H1 (cell line): ENCODE data around the gene CNGA4. TPM values are rescaled to one million over a fixed set of nuclear protein-coding genes. Genes with fewer than 3 reads are reported as not detected.

Experiments used
- CTCF ChIA-PET: fragments of 300-600 bp; sonication (Branson Sonifier 250); formaldehyde crosslinking; loops from one replicate; lab custom pipeline; 2021; ENCODE audit not compliant: partially characterized antibody; lab: Charles Lee
- POLR2A ChIA-PET: fragments of 300-600 bp; sonication (Branson Sonifier 250); formaldehyde crosslinking; loops from one replicate; lab custom pipeline; 2021; ENCODE audit warnings: inconsistent platforms; ENCODE audit not compliant: partially characterized antibody; lab: Charles Lee
- DNase-seq, 2 experiments: peaks; one replicate each; pipeline versions ENCODE4 v3.0.0 to v3.0.0-alpha.2; 2010 to 2022; ENCODE audit warnings: low spot score in 2 of 2, low read depth in 1 of 2, mixed read lengths in 1 of 2
- FAIRE-seq: peaks from 2 replicates; lab custom pipeline; 2011; peaks lifted over from hg19 to GRCh38; lab: Jason Lieb, UNC
- H2AFZ ChIP-seq: 2 replicates; pipeline ENCODE4 v1.8.1; 2012; ENCODE audit warnings: low read length, inconsistent platforms
- H2AK5ac ChIP-seq: 2 replicates; pipeline ENCODE4 v1.6.1; 2013; ENCODE audit warnings: low read depth, low read length
- H2BK120ac ChIP-seq: replicated peaks from 2 replicates; pipeline ENCODE3; 2013; ENCODE audit warnings: low read depth, low read length, inconsistent platforms
- H2BK12ac ChIP-seq: 2 replicates; pipeline ENCODE4 v1.6.1; 2013; ENCODE audit warnings: low read depth, low read length
- H2BK15ac ChIP-seq: 2 replicates; pipeline ENCODE4 v1.6.1; 2013; ENCODE audit warnings: low read length
- H2BK20ac ChIP-seq: 2 replicates; pipeline ENCODE4 v1.6.1; 2013; ENCODE audit warnings: low read length
- H2BK5ac ChIP-seq: 2 replicates; pipeline ENCODE4 v1.6.1; 2013; ENCODE audit warnings: low read depth, low read length
- H3K14ac ChIP-seq: 2 replicates; pipeline ENCODE4 v1.6.1; 2013; ENCODE audit warnings: inconsistent platforms; ENCODE audit not compliant: insufficient read length
- H3K18ac ChIP-seq: 2 replicates; pipeline ENCODE4 v1.6.1; 2013; ENCODE audit warnings: low read length; ENCODE audit errors: extremely low read depth
- H3K23ac ChIP-seq: 2 replicates; pipeline ENCODE4 v1.6.1; 2013; ENCODE audit warnings: inconsistent platforms; ENCODE audit not compliant: insufficient read length
- H3K23me2 ChIP-seq: 2 replicates; pipeline ENCODE4 v1.6.1; 2013; ENCODE audit warnings: low read depth, low read length
- H3K27ac ChIP-seq: 2 replicates; pipeline ENCODE4 v1.6.1; 2011; ENCODE audit warnings: low read depth, low read length, inconsistent platforms
- H3K27me3 ChIP-seq, 4 experiments: replicated peaks in 1 of 4; 1 replicate in 1 of 4; 2 replicates in 3 of 4; pipeline versions ENCODE4 v1.6.1 to v1.8.1; 2011 to 2013; ENCODE audit warnings: low read length in 3 of 4, mild to moderate bottlenecking in 3 of 4, inconsistent platforms in 2 of 4, mixed read lengths in 2 of 4, moderate library complexity in 1 of 4; ENCODE audit not compliant: control insufficient read depth in 3 of 4, insufficient read depth in 3 of 4; ENCODE audit errors: extremely low read depth in 1 of 4
- H3K36me3 ChIP-seq, 4 experiments: 2 replicates each; pipeline versions ENCODE4 v1.6.1 to v1.8.1; 2011 to 2013; ENCODE audit warnings: mild to moderate bottlenecking in 4 of 4, low read length in 3 of 4, moderate library complexity in 2 of 4, control low read depth in 1 of 4, inconsistent platforms in 1 of 4; ENCODE audit not compliant: insufficient read depth in 4 of 4, control insufficient read depth in 2 of 4
- H3K4ac ChIP-seq: replicated peaks from 2 replicates; pipeline ENCODE3; 2013; ENCODE audit warnings: low read length, low read depth, mixed read lengths, inconsistent platforms; ENCODE audit not compliant: insufficient read length
- H3K4me1 ChIP-seq, 4 experiments: replicated peaks in 1 of 4; 1 replicate in 1 of 4; 2 replicates in 3 of 4; pipeline versions ENCODE4 v1.6.1 to v1.8.1; 2011 to 2013; ENCODE audit warnings: low read length in 3 of 4, inconsistent platforms in 2 of 4, mixed read lengths in 1 of 4; ENCODE audit not compliant: insufficient read depth in 4 of 4, control insufficient read depth in 3 of 4
- H3K4me2 ChIP-seq, 2 experiments: 2 replicates each; pipeline versions ENCODE4 v1.6.1 to v1.8.1; 2011 to 2013; ENCODE audit warnings: low read depth in 2 of 2, low read length in 2 of 2, control low read depth in 1 of 2, inconsistent platforms in 1 of 2, mild to moderate bottlenecking in 1 of 2; ENCODE audit not compliant: insufficient read depth in 1 of 2
- H3K4me3 ChIP-seq, 4 experiments: fragments of 200-600, 300-600 bp in 1 of 4; sonication (generic), shearing (Covaris generic), sonication (Bioruptor Twin) in 1 of 4; 2 replicates each; pipeline versions ENCODE4 v1.5.1 to v1.8.1; 2011 to 2016; ENCODE audit warnings: low read length in 4 of 4, low read depth in 3 of 4, control low read depth in 2 of 4, inconsistent platforms in 2 of 4, mild to moderate bottlenecking in 2 of 4, mixed read lengths in 1 of 4, moderate library complexity in 1 of 4; ENCODE audit not compliant: insufficient read depth in 2 of 4; ENCODE audit errors: extremely low read depth in 1 of 4
- H3K56ac ChIP-seq: replicated peaks from 2 replicates; pipeline ENCODE3; 2013; ENCODE audit warnings: low read depth, mild to moderate bottlenecking, mixed read lengths, low read length, inconsistent platforms; ENCODE audit not compliant: insufficient read length
- H3K79me1 ChIP-seq: 2 replicates; pipeline ENCODE4 v1.6.1; 2013; ENCODE audit warnings: low read depth, low read length, control low read depth
- H3K79me2 ChIP-seq, 2 experiments: 2 replicates each; pipeline versions ENCODE4 v1.6.1 to v1.8.1; 2012 to 2013; ENCODE audit warnings: low read length in 2 of 2, mild to moderate bottlenecking in 2 of 2, inconsistent platforms in 1 of 2; ENCODE audit not compliant: insufficient read depth in 2 of 2, control insufficient read depth in 1 of 2
- H3K9ac ChIP-seq, 4 experiments: replicated peaks in 1 of 4; 1 replicate in 1 of 4; 2 replicates in 3 of 4; pipeline versions ENCODE4 v1.6.1 to v1.8.1; 2011 to 2013; ENCODE audit warnings: low read depth in 3 of 4, low read length in 3 of 4, control low read depth in 2 of 4, mild to moderate bottlenecking in 2 of 4, moderate library complexity in 2 of 4, inconsistent platforms in 1 of 4; ENCODE audit errors: extremely low read depth in 1 of 4
- H3K9me3 ChIP-seq, 2 experiments: 2 replicates each; pipeline versions ENCODE4 v1.6.1 to v1.8.1; 2012 to 2013; ENCODE audit warnings: mild to moderate bottlenecking in 2 of 2, moderate library complexity in 2 of 2, control low read depth in 1 of 2, inconsistent platforms in 1 of 2, low read depth in 1 of 2, low read length in 1 of 2, mixed read lengths in 1 of 2; ENCODE audit not compliant: insufficient read depth in 2 of 2
- H4K20me1 ChIP-seq, 2 experiments: replicated peaks in 1 of 2; 2 replicates each; pipeline versions ENCODE3 to v1.8.1; 2011 to 2013; ENCODE audit warnings: inconsistent platforms in 2 of 2, low read length in 2 of 2, mild to moderate bottlenecking in 1 of 2; ENCODE audit not compliant: insufficient read depth in 2 of 2, control insufficient read depth in 1 of 2
- H4K5ac ChIP-seq: 2 replicates; pipeline ENCODE4 v1.6.1; 2013; ENCODE audit warnings: low read length, low read depth, mixed read lengths, inconsistent platforms; ENCODE audit not compliant: insufficient read length
- H4K8ac ChIP-seq: 2 replicates; pipeline ENCODE4 v1.8.0; 2013; ENCODE audit warnings: mild to moderate bottlenecking, moderate library complexity, low read length, inconsistent platforms; ENCODE audit not compliant: insufficient read depth; ENCODE audit errors: extremely low read depth
- H4K91ac ChIP-seq: replicated peaks from 2 replicates; pipeline ENCODE3; 2013; ENCODE audit warnings: low read length, mixed read lengths, inconsistent platforms; ENCODE audit not compliant: insufficient read length
- BACH1 ChIP-seq: IDR thresholded peaks from 2 replicates; pipeline ENCODE4 v1.6.1; 2012; ENCODE audit warnings: low read length, improper control_type of control experiment
- CBX5 ChIP-seq: fragments of 300-800, 300-1000 bp; sonication (generic); IDR thresholded peaks from 2 replicates; pipeline ENCODE4 v1.7.1; 2016; ENCODE audit warnings: antibody characterized with exemption, low read length, low read depth
- CBX8 ChIP-seq: fragments of 300-800, 300-1000 bp; sonication (generic); IDR thresholded peaks from 2 replicates; pipeline ENCODE4 v1.7.1; 2016; ENCODE audit warnings: low read depth, low read length, borderline replicate concordance
- CEBPB ChIP-seq: IDR thresholded peaks from 2 replicates; pipeline ENCODE4 v1.6.1; 2012; ENCODE audit warnings: low read depth, low read length
- CTCF ChIP-seq, 3 experiments: IDR thresholded peaks; 1 replicate in 2 of 3; 2 replicates in 1 of 3; pipeline versions ENCODE4 v1.5.1 to v1.6.1; 2011; ENCODE audit warnings: low read length in 3 of 3, mild to moderate bottlenecking in 3 of 3, inconsistent platforms in 2 of 3, low read depth in 1 of 3, moderate library complexity in 1 of 3; ENCODE audit not compliant: insufficient read depth in 1 of 3; ENCODE audit errors: control extremely low read depth in 1 of 3
- HDAC2 ChIP-seq, 2 experiments: fragments of 300-600 bp in 1 of 2; sonication (generic) in 1 of 2; IDR thresholded peaks; 2 replicates each; pipeline ENCODE4 v1.6.1; 2011 to 2012; ENCODE audit warnings: low read depth in 2 of 2, low read length in 2 of 2, mild to moderate bottlenecking in 2 of 2, moderate library complexity in 2 of 2, borderline replicate concordance in 1 of 2, inconsistent platforms in 1 of 2
- KDM1A ChIP-seq: fragments of 200-600, 300-600 bp; sonication (generic); IDR thresholded peaks from 2 replicates; pipeline ENCODE4 v1.7.1; 2016; ENCODE audit warnings: mild to moderate bottlenecking, low read length, borderline replicate concordance
- SIN3A ChIP-seq, 2 experiments: IDR thresholded peaks in 1 of 2; conservative IDR thresholded peaks in 1 of 2; 2 replicates each; pipeline ENCODE4 v1.6.1; 2011 to 2012; ENCODE audit warnings: low read length in 2 of 2, improper control_type of control experiment in 1 of 2, low read depth in 1 of 2, mild to moderate bottlenecking in 1 of 2
- YY1 ChIP-seq: IDR thresholded peaks from 2 replicates; pipeline ENCODE4 v1.6.1; 2011; ENCODE audit warnings: low read depth, mild to moderate bottlenecking, low read length
- WGBS, 2 experiments: shearing (Covaris generic) in 1 of 2; methylation state at CpG; one replicate each; pipeline versions ENCODE4 v1.1.6 to v1.1.7; 2013 to 2015; ENCODE audit warnings: low lambda C conversion rate in 2 of 2, mixed read lengths in 2 of 2, inconsistent platforms in 1 of 2, low coverage in 1 of 2, missing lambda C conversion rate in 1 of 2; ENCODE audit not compliant: insufficient replicate concordance in 2 of 2, insufficient coverage in 1 of 2, insufficient read length in 1 of 2; ENCODE audit errors: extremely low coverage in 1 of 2, missing lambda C conversion rate in 1 of 2; 5-methylcytosine and 5-hydroxymethylcytosine counted together
- polyA plus RNA-seq, 7 experiments: library from polyadenylated mRNA; depleted of rRNA in 3 of 7; stranded (reverse) in 5 of 7; unstranded in 2 of 7; fragments of >200 nt in 5 of 7; fragments of 200-250 nt in 2 of 7; gene quantifications; 1 replicate in 5 of 7; 2 replicates in 1 of 7; 4 replicates in 1 of 7; pipeline versions ENCODE4 v1.2.1 to v1.2.3, GENCODE V29; 2011 to 2013; ENCODE audit warnings: missing spikeins in 2 of 7, mixed read lengths in 2 of 7
- total RNA-seq: library from RNA; stranded (reverse); fragmentation: NEBNext Ultra II Directional; extraction: Animal tissue kit (Norgen Biotek cat#: 25700); gene quantifications from 2 replicates; pipeline ENCODE4 v1.2.1, GENCODE V29; 2021
- TF ChIP-seq, protein P1 (sequence below): IDR thresholded peaks from 2 replicates; pipeline ENCODE4 v1.6.1; 2012; ENCODE audit warnings: inconsistent platforms

CNGA4 gene
- total and polyA plus RNA-seq, 2 of the 8 experiments (the other 6 are each of a cell fraction or from before 2014, with no cell fraction given), result 0.29 TPM; not detected in 1

GRCh38 chr11:6269994-6270393 is 31.1 kb downstream of the CNGA4 start:
- no peak overlapping the region for H3K18ac ChIP-seq
- 0 out of 2 replicates have a peak overlapping the region, but pooled peaks have one; percentile 63 for H2BK20ac ChIP-seq
- no peak overlapping the region for H2AFZ ChIP-seq
- H4K8ac ChIP-seq, result no peak overlapping the region; the same call in 1 of the 2 replicates
- no peaks in the 10 kb centered on the region for H3K23me2 ChIP-seq
- H3K4me3 ChIP-seq, result no peak overlapping the region
- no peak overlapping the region for H3K14ac ChIP-seq
- H3K4me2 ChIP-seq, result no peak overlapping the region
- WGBS, 2 experiments, result 79% methylated on average over 20 of the region's 24 CpGs; no CpG with 5 or more reads in 1 of the 2 experiments
- H2BK15ac ChIP-seq, result no peak overlapping the region
- ChIA-PET POLR2A (interaction anchor here (1.4 kb wide), 1 partner anchor 10 kb away, joined by 5 read pairs; the partner anchor contains the start of gene CCKBR), CTCF (interaction anchor here (0.6 to 8.6 kb wide), 33 partner anchors 9 to 819 kb away, joined by 3 to 112 read pairs (median 7); partner anchors contain the start of gene CCKBR)
- H3K9me3 ChIP-seq, result no peaks in the 10 kb centered on the region
- no peak overlapping the region for H3K56ac ChIP-seq
- no peak overlapping the region for H3K4ac ChIP-seq
- peaks cover 0 to 4% (median 0%) of the 10 kb centered on the region in 4 experiments; a peak in 1 of 7 replicates for H3K4me1 ChIP-seq
- no peak overlapping the region for H2AK5ac ChIP-seq
- H2BK12ac ChIP-seq, result 0 out of 2 replicates have a peak overlapping the region, but pooled peaks have one; percentile 10
- H3K36me3 ChIP-seq, result no peaks in the 10 kb centered on the region
- no peak overlapping the region for H2BK120ac ChIP-seq
- H4K91ac ChIP-seq, result no peak overlapping the region
- peak in 1 of 2 experiments; percentile 69 for DNase-seq
- FAIRE-seq, result no peak
- no peak overlapping the region for H3K27ac ChIP-seq
- H4K20me1 ChIP-seq, result no peaks in the 10 kb centered on the region
- H4K5ac ChIP-seq, result no peak overlapping the region
- H3K79me1 ChIP-seq, result no peaks in the 10 kb centered on the region
- no peak overlapping the region for H3K9ac ChIP-seq
- H2BK5ac ChIP-seq, result no peak overlapping the region
- no peaks in the 10 kb centered on the region for H3K79me2 ChIP-seq
- H3K23ac ChIP-seq, result no peak overlapping the region
- peaks cover 0 to 2% (median 0%) of the 10 kb centered on the region in 4 experiments; a peak in 1 of 7 replicates for H3K27me3 ChIP-seq
- TF ChIP-seq SIN3A (conservative IDR thresholded peaks at IDR 0.05 in 1 of 2, IDR thresholded peaks at IDR 0.05 in 1 of 2; ENCODE audit: low read depth in 1 of 2, low read length in 2 of 2) (no peak), BACH1 (0 out of 2 replicates have a peak, but pooled peaks have one; percentile 27), YY1 (no peak), CBX8 (no peak), KDM1A (no peak), CBX5 (no peak), HDAC2 (IDR thresholded peaks at IDR 0.05; ENCODE audit: borderline replicate concordance in 1 of 2, low read depth in 2 of 2, low read length in 2 of 2) (no peak), CTCF (IDR thresholded peaks at IDR 0.05; ENCODE audit: control extremely low read depth in 1 of 3, insufficient read depth in 1 of 3, low read depth in 1 of 3, low read length in 3 of 3) (peak; percentile 63 to 88 (median 69)), CEBPB (no peak)
- TF ChIP-seq, protein P1, sequence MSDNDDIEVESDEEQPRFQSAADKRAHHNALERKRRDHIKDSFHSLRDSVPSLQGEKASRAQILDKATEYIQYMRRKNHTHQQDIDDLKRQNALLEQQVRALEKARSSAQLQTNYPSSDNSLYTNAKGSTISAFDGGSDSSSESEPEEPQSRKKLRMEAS, result peak; percentile 82
